Measurements from ENCODE around the gene TTR.

Gene TTR

DNA sequence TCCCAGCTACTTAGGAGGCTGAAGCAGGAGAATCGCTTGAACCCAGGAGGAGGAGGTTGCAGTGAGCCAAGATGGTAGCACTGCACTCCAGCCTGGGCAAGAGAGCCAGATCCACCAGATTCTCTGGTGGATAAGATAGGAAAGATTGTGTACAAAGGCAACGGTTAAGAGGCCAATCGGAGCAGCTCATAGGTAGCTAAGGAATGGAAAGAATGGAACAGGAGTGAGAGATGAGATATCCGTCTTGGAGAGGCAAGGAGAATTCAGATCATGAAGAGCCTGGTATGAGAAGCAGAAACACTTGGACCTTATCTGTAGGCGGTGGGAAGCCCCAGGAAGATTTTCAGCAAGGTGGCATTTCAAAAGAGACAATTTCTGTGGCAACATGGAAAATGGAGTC is 27.1 kb downstream of the TTR start:
- Histone ChIP-seq H2BK120ac (ENCODE audit: insufficient read depth, low read length, poor library complexity) (no peak overlapping the region), H3K4me1 (ENCODE audit: control insufficient read depth in 1 of 2, insufficient read depth in 2 of 2, low read length in 2 of 2) (peaks cover 0 to 3% of the 10 kb centered on the region in 2 experiments)

DNA sequence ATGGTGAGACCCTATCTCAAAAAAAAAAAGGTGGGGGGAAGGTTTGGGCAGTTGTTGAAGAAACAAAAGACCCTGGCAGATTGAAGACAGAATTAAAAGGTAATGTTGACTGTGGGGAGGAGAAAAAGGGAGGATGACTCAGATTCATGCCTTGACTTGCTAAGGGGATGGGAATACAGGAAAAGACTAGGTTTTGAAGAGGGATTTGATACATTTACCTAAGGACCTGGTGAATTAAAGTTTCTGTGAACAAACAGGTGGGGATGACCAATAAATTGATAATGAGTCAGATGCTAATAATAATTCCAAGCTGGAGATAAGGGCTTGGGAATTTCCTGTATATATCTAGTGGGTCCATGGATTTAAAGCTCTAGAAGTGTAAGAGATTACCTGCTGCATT is 27.6 kb downstream of the TTR start:
- no peak for DNase-seq
- Histone ChIP-seq H4K91ac (ENCODE audit: low read depth, low read length) (no peak overlapping the region), H2AK5ac (ENCODE audit: low read length) (no peak overlapping the region), H2BK12ac (ENCODE audit: low read length) (no peak overlapping the region), H3K18ac (ENCODE audit: low read length) (no peak overlapping the region), H2BK120ac (ENCODE audit: insufficient read depth, low read length, poor library complexity) (no peak overlapping the region), H3K79me1 (ENCODE audit: low read length) (no peaks in the 10 kb centered on the region), H3K4me1 (ENCODE audit: control insufficient read depth in 1 of 2, insufficient read depth in 2 of 2, low read length in 2 of 2) (peaks cover 0 to 3% of the 10 kb centered on the region in 2 experiments), H3K27ac (ENCODE audit: low read depth, low read length) (no peak overlapping the region), H3K9ac (ENCODE audit: low read length) (no peak overlapping the region), H4K12ac (ENCODE audit: low read depth, low read length) (no peak overlapping the region), H3K4me2 (ENCODE audit: low read length) (no peak overlapping the region), H3K4ac (ENCODE audit: low read depth, low read length) (no peak overlapping the region), H3K23ac (ENCODE audit: low read length) (no peak overlapping the region), H3K4me3 (ENCODE audit: low read depth, low read length) (no peak overlapping the region), H2BK5ac (ENCODE audit: low read depth, low read length, poor library complexity) (no peak overlapping the region), H2AFZ (ENCODE audit: insufficient read depth, low read length, poor library complexity) (no peak overlapping the region), H3K9me3 (ENCODE audit: insufficient read depth, low read depth, low read length) (no peaks in the 10 kb centered on the region), H3K14ac (ENCODE audit: low read length) (no peak overlapping the region), H4K8ac (ENCODE audit: low read depth, low read length) (no peak overlapping the region), H3K27me3 (ENCODE audit: insufficient read depth, low read length) (no peaks in the 10 kb centered on the region), H3K36me3 (ENCODE audit: control insufficient read depth in 1 of 2, insufficient read depth in 2 of 2, low read length in 2 of 2) (no peaks in the 10 kb centered on the region), H3K79me2 (ENCODE audit: control insufficient read depth, insufficient read depth, low read length, poor library complexity) (no peaks in the 10 kb centered on the region)

More for the DNA sequence above, 27.1 kb downstream of the TTR start:
- no peak overlapping the region for H3K27ac ChIP-seq (ENCODE audit: low read depth, low read length)
- H3K36me3 ChIP-seq (ENCODE audit: control insufficient read depth in 1 of 2, insufficient read depth in 2 of 2, low read length in 2 of 2): no peaks in the 10 kb centered on the region
- no peak overlapping the region for H3K23ac ChIP-seq (ENCODE audit: low read length)
- H3K79me1 ChIP-seq (ENCODE audit: low read length): no peaks in the 10 kb centered on the region
- no peak overlapping the region for H3K9ac ChIP-seq (ENCODE audit: low read length)
- no peak overlapping the region for H3K4me2 ChIP-seq (ENCODE audit: low read length)
- H3K4ac ChIP-seq (ENCODE audit: low read depth, low read length): no peak overlapping the region
- no peak overlapping the region for H3K4me3 ChIP-seq (ENCODE audit: low read depth, low read length)
- no peak overlapping the region for H4K12ac ChIP-seq (ENCODE audit: low read depth, low read length)
- no peak overlapping the region for H3K14ac ChIP-seq (ENCODE audit: low read length)
- no peak overlapping the region for H2AFZ ChIP-seq (ENCODE audit: insufficient read depth, low read length, poor library complexity)
- no peak overlapping the region for H2AK5ac ChIP-seq (ENCODE audit: low read length)
- WGBS (ENCODE audit: extremely low coverage, insufficient coverage, insufficient read length): no CpG with 5 or more reads among the region's 5 CpGs
- no peaks in the 10 kb centered on the region for H3K27me3 ChIP-seq (ENCODE audit: insufficient read depth, low read length)
- H4K8ac ChIP-seq (ENCODE audit: low read depth, low read length): no peak overlapping the region
- H3K9me3 ChIP-seq (ENCODE audit: insufficient read depth, low read depth, low read length): no peaks in the 10 kb centered on the region
- no peak overlapping the region for H3K18ac ChIP-seq (ENCODE audit: low read length)
- no peaks in the 10 kb centered on the region for H3K79me2 ChIP-seq (ENCODE audit: control insufficient read depth, insufficient read depth, low read length, poor library complexity)
- peak; percentile 59 to 89 for DNase-seq
- no peak overlapping the region for H2BK5ac ChIP-seq (ENCODE audit: low read depth, low read length, poor library complexity)
- no peak overlapping the region for H4K91ac ChIP-seq (ENCODE audit: low read depth, low read length)
- no peak overlapping the region for H2BK12ac ChIP-seq (ENCODE audit: low read length)

DNA sequence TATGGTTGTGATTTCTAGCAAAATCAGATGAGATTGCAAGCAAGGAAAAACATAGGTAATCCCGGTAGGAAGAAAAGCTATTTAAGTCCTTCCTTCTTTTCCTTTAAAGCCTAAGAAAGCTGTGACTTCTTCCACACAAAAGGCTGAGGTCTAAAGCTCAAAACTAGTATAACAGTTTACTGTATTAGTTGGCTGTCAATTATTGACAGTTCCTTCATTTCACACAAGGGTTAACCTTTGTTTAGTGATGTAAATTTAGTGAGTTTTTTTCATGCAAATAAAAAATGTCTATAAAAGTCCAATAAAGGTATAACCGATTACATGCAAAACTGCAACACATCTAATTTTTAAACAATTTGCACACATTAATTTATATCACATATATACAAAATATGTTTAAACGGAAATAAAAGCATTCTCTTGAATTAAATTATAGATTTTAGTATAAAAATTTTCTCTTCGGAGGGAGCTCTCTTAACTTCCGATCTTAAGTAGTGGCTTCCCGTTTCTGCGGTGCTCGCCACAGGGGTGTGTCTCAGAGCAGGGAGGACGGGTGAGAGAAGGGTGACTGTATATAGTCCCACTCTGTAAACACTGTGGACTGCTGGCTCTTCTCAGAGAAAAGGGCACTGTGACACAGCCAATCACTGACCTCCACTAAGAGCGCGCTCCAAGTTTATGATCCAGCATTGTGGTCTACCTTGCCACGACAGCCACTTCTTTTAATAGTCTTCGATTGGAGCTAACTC is 33.4 kb downstream of the TTR start:
- Histone ChIP-seq H2AFZ (ENCODE audit: insufficient read depth, low read length, poor library complexity) (no peak overlapping the region), H3K79me2 (ENCODE audit: control insufficient read depth, insufficient read depth, low read length, poor library complexity) (no peaks in the 10 kb centered on the region), H3K18ac (ENCODE audit: low read length) (no peak overlapping the region), H3K27ac (ENCODE audit: low read depth, low read length) (no peak overlapping the region), H4K8ac (ENCODE audit: low read depth, low read length) (no peak overlapping the region), H3K23ac (ENCODE audit: low read length) (no peak overlapping the region), H4K91ac (ENCODE audit: low read depth, low read length) (no peak overlapping the region), H4K12ac (ENCODE audit: low read depth, low read length) (no peak overlapping the region), H3K4me2 (ENCODE audit: low read length) (no peak overlapping the region), H2BK120ac (ENCODE audit: insufficient read depth, low read length, poor library complexity) (no peak overlapping the region), H2AK5ac (ENCODE audit: low read length) (no peak overlapping the region), H3K27me3 (ENCODE audit: insufficient read depth, low read length) (no peaks in the 10 kb centered on the region), H2BK5ac (ENCODE audit: low read depth, low read length, poor library complexity) (no peak overlapping the region), H3K36me3 (ENCODE audit: control insufficient read depth in 1 of 2, insufficient read depth in 2 of 2, low read length in 2 of 2) (peaks cover 4 to 7% of the 10 kb centered on the region in 2 experiments), H3K79me1 (ENCODE audit: low read length) (no peaks in the 10 kb centered on the region), H3K4ac (ENCODE audit: low read depth, low read length) (no peak overlapping the region), H3K9me3 (ENCODE audit: insufficient read depth, low read depth, low read length) (no peaks in the 10 kb centered on the region), H3K4me1 (ENCODE audit: control insufficient read depth in 1 of 2, insufficient read depth in 2 of 2, low read length in 2 of 2) (no peaks in the 10 kb centered on the region), H2BK12ac (ENCODE audit: low read length) (no peak overlapping the region), H3K9ac (ENCODE audit: low read length) (no peak overlapping the region), H3K4me3 (ENCODE audit: low read depth, low read length) (no peak overlapping the region), H3K14ac (ENCODE audit: low read length) (no peak overlapping the region)
- DNase-seq: no peak
- WGBS (ENCODE audit: extremely low coverage, insufficient coverage, insufficient read length): no CpG with 5 or more reads among the region's 13 CpGs

DNA sequence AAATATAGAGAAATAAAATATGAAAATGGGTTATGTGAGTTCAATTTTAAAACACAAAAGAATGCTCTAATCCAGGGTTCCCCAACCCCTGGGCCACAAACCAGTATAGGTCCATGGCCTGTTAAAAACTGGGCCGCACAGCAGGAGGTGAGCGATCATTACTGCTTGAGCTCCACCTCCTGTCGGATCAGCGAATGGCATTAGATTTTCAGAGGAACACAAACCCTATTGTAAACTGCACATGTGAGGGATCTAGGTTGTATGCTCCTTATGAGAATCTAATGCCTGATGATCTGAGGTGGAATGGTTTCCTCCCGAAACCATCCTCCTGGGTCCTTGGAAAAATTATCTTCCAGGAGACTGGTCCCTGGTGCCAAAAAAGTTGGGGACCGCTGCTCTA is 34.7 kb downstream of the TTR start:
- Histone ChIP-seq H3K18ac (ENCODE audit: low read length) (no peak overlapping the region), H3K36me3 (ENCODE audit: control insufficient read depth in 1 of 2, insufficient read depth in 2 of 2, low read length in 2 of 2) (peaks cover 4 to 8% of the 10 kb centered on the region in 2 experiments), H3K4ac (ENCODE audit: low read depth, low read length) (no peak overlapping the region), H4K91ac (ENCODE audit: low read depth, low read length) (no peak overlapping the region), H3K14ac (ENCODE audit: low read length) (no peak overlapping the region), H3K4me3 (ENCODE audit: low read depth, low read length) (no peak overlapping the region), H4K12ac (ENCODE audit: low read depth, low read length) (no peak overlapping the region), H3K27me3 (ENCODE audit: insufficient read depth, low read length) (no peaks in the 10 kb centered on the region), H3K79me2 (ENCODE audit: control insufficient read depth, insufficient read depth, low read length, poor library complexity) (no peaks in the 10 kb centered on the region), H3K9ac (ENCODE audit: low read length) (no peak overlapping the region), H3K4me2 (ENCODE audit: low read length) (no peak overlapping the region), H4K8ac (ENCODE audit: low read depth, low read length) (no peak overlapping the region), H3K9me3 (ENCODE audit: insufficient read depth, low read depth, low read length) (no peaks in the 10 kb centered on the region), H2BK12ac (ENCODE audit: low read length) (no peak overlapping the region), H2BK5ac (ENCODE audit: low read depth, low read length, poor library complexity) (no peak overlapping the region), H2BK120ac (ENCODE audit: insufficient read depth, low read length, poor library complexity) (no peak overlapping the region), H3K23ac (ENCODE audit: low read length) (no peak overlapping the region), H3K4me1 (ENCODE audit: control insufficient read depth in 1 of 2, insufficient read depth in 2 of 2, low read length in 2 of 2) (no peaks in the 10 kb centered on the region), H3K79me1 (ENCODE audit: low read length) (no peaks in the 10 kb centered on the region), H2AK5ac (ENCODE audit: low read length) (no peak overlapping the region), H2AFZ (ENCODE audit: insufficient read depth, low read length, poor library complexity) (no peak overlapping the region), H3K27ac (ENCODE audit: low read depth, low read length) (no peak overlapping the region)
- no CpG with 5 or more reads among the region's 6 CpGs for WGBS (ENCODE audit: extremely low coverage, insufficient coverage, insufficient read length)
- peak; percentile 24 to 67 for DNase-seq
